Uterus (tissue), 2 donors: ENCODE results near the gene MYO15A.

Experiments used
- POLR2A ChIP-seq, 2 donors: fragments of 450-650 bp; IDR thresholded peaks; one replicate each; pipeline ENCODE4 v1.6.1; 2016; ENCODE audit warnings: antibody characterized with exemption in 2 of 2, mild to moderate bottlenecking in 1 of 2, moderate library complexity in 1 of 2
- TF ChIP-seq, protein P1 (sequence below), 4 experiments: fragments of 200-600 bp in 2 of 4; fragments of 450-650 bp in 2 of 4; sonication (generic) in 2 of 4; IDR thresholded peaks; one replicate each; pipeline ENCODE4 v1.5.1; 2016 to 2019; ENCODE audit warnings: antibody characterized with exemption in 4 of 4, mild to moderate bottlenecking in 2 of 4, moderate library complexity in 1 of 4

- no peak for TF ChIP-seq POLR2A (IDR thresholded peaks at IDR 0.05)
- TF ChIP-seq, protein P1, sequence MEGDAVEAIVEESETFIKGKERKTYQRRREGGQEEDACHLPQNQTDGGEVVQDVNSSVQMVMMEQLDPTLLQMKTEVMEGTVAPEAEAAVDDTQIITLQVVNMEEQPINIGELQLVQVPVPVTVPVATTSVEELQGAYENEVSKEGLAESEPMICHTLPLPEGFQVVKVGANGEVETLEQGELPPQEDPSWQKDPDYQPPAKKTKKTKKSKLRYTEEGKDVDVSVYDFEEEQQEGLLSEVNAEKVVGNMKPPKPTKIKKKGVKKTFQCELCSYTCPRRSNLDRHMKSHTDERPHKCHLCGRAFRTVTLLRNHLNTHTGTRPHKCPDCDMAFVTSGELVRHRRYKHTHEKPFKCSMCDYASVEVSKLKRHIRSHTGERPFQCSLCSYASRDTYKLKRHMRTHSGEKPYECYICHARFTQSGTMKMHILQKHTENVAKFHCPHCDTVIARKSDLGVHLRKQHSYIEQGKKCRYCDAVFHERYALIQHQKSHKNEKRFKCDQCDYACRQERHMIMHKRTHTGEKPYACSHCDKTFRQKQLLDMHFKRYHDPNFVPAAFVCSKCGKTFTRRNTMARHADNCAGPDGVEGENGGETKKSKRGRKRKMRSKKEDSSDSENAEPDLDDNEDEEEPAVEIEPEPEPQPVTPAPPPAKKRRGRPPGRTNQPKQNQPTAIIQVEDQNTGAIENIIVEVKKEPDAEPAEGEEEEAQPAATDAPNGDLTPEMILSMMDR (IDR thresholded peaks at IDR 0.05) = no peak
These were observed 89.1 kb downstream of the MYO15A start for GRCh38 chr17:18197535-18198194.
